Liver (tissue), 9 donors: Measurements from ENCODE around the gene RNF111. TPM values are rescaled to one million over a fixed set of nuclear protein-coding genes. Genes with fewer than 3 reads are reported as not detected.

Source experiments
- DNase-seq: peaks from one replicate; pipeline ENCODE4 v3.0.0-alpha.2; 2017; ENCODE audit warnings: low spot score
- H3K27ac ChIP-seq, 2 donors: one replicate each; pipeline ENCODE4 v1.7.0; 2013; ENCODE audit warnings: inconsistent platforms in 2 of 2, low read length in 2 of 2, control low read depth in 1 of 2, low read depth in 1 of 2, mild to moderate bottlenecking in 1 of 2
- H3K27me3 ChIP-seq, 4 donors: one replicate each; pipeline versions ENCODE4 v1.6.1 to v1.7.0; 2013; ENCODE audit warnings: low read length in 3 of 4, inconsistent platforms in 1 of 4, mild to moderate bottlenecking in 1 of 4, moderate library complexity in 1 of 4; ENCODE audit not compliant: control insufficient read depth in 4 of 4, insufficient read depth in 4 of 4
- H3K36me3 ChIP-seq, 4 donors: one replicate each; pipeline versions ENCODE4 v1.6.1 to v1.7.0; 2013; ENCODE audit warnings: low read length in 3 of 4, mild to moderate bottlenecking in 3 of 4, low read depth in 1 of 4, moderate library complexity in 1 of 4; ENCODE audit not compliant: control insufficient read depth in 4 of 4, insufficient read depth in 3 of 4
- H3K4me1 ChIP-seq, 4 donors: one replicate each; pipeline versions ENCODE4 v1.6.1 to v1.7.0; 2013; ENCODE audit warnings: low read length in 3 of 4, mild to moderate bottlenecking in 3 of 4, moderate library complexity in 1 of 4; ENCODE audit not compliant: control insufficient read depth in 4 of 4, insufficient read depth in 4 of 4
- H3K4me3 ChIP-seq, 3 donors: one replicate each; pipeline versions ENCODE4 v1.6.1 to v1.7.0; 2013; ENCODE audit warnings: low read length in 3 of 3, control low read depth in 1 of 3, low read depth in 1 of 3, mild to moderate bottlenecking in 1 of 3
- H3K9ac ChIP-seq, 2 donors: one replicate each; pipeline ENCODE4 v1.7.0; 2013; ENCODE audit warnings: low read length in 2 of 2, mild to moderate bottlenecking in 2 of 2, moderate library complexity in 2 of 2, control low read depth in 1 of 2, low read depth in 1 of 2
- H3K9me3 ChIP-seq, 4 donors: one replicate each; pipeline versions ENCODE4 v1.6.1 to v1.7.0; 2013; ENCODE audit warnings: low read length in 3 of 4; ENCODE audit not compliant: control insufficient read depth in 4 of 4
- ATF3 ChIP-seq: IDR thresholded peaks from 2 replicates; pipeline ENCODE4 v1.6.1; 2016; ENCODE audit warnings: antibody characterized with exemption
- EGR1 ChIP-seq, 2 donors: IDR thresholded peaks; 2 replicates each; pipeline ENCODE4 v1.6.1; 2016 to 2018; ENCODE audit warnings: antibody characterized with exemption in 2 of 2, low read depth in 2 of 2
- FOXA1 ChIP-seq: IDR thresholded peaks from 2 replicates; pipeline ENCODE4 v1.6.1; 2016; ENCODE audit warnings: antibody characterized with exemption
- FOXA2 ChIP-seq: IDR thresholded peaks from 2 replicates; pipeline ENCODE4 v1.6.1; 2016; ENCODE audit warnings: antibody characterized with exemption
- GABPA ChIP-seq, 2 donors: IDR thresholded peaks in 1 of 2; conservative IDR thresholded peaks in 1 of 2; 2 replicates each; pipeline ENCODE4 v1.6.1; 2016; ENCODE audit warnings: antibody characterized with exemption in 2 of 2, mild to moderate bottlenecking in 1 of 2, moderate library complexity in 1 of 2
- HNF4A ChIP-seq, 2 donors: conservative IDR thresholded peaks; 2 replicates each; pipeline ENCODE4 v1.6.1; 2016; ENCODE audit warnings: antibody characterized with exemption in 2 of 2, mild to moderate bottlenecking in 2 of 2
- HNF4G ChIP-seq: IDR thresholded peaks from 2 replicates; pipeline ENCODE4 v1.6.1; 2016; ENCODE audit warnings: antibody characterized with exemption
- JUND ChIP-seq, 2 donors: IDR thresholded peaks; 2 replicates each; pipeline ENCODE4 v1.6.1; 2016; ENCODE audit warnings: antibody characterized with exemption in 2 of 2
- NR2F2 ChIP-seq: IDR thresholded peaks from 2 replicates; pipeline ENCODE4 v1.6.1; 2016; ENCODE audit warnings: antibody characterized with exemption
- RAD21 ChIP-seq, 2 donors: IDR thresholded peaks; 2 replicates each; pipeline ENCODE4 v1.6.1; 2016; ENCODE audit warnings: antibody characterized with exemption in 2 of 2, mild to moderate bottlenecking in 2 of 2
- RXRA ChIP-seq, 2 donors: IDR thresholded peaks; 2 replicates each; pipeline ENCODE4 v1.6.1; 2017 to 2018; ENCODE audit warnings: antibody characterized with exemption in 2 of 2, mild to moderate bottlenecking in 1 of 2
- SP1 ChIP-seq: IDR thresholded peaks from 2 replicates; pipeline ENCODE4 v1.6.1; 2018; ENCODE audit warnings: antibody characterized with exemption, mild to moderate bottlenecking
- TAF1 ChIP-seq: conservative IDR thresholded peaks from 2 replicates; pipeline ENCODE4 v1.6.1; 2016; ENCODE audit warnings: antibody characterized with exemption, mild to moderate bottlenecking
- YY1 ChIP-seq: IDR thresholded peaks from 2 replicates; pipeline ENCODE4 v1.6.1; 2016; ENCODE audit warnings: antibody characterized with exemption, mild to moderate bottlenecking
- ZBTB33 ChIP-seq: IDR thresholded peaks from 2 replicates; pipeline ENCODE4 v1.6.1; 2016; ENCODE audit warnings: antibody characterized with exemption
- WGBS: extraction: QIAGEN DNeasy Blood & Tissue Kit; methylation state at CpG from one replicate; pipeline ENCODE4 v1.1.7; 2013; 5-methylcytosine and 5-hydroxymethylcytosine counted together
- polyA plus RNA-seq, 2 donors: library from polyadenylated mRNA; stranded (reverse) in 1 of 2; unstranded in 1 of 2; fragments of 200-250 nt in 1 of 2; fragments of >200 nt in 1 of 2; fragmentation: Nextera tagmentation in 1 of 2; extraction: Ambion mirVana in 1 of 2; gene quantifications; one replicate each; pipeline versions ENCODE4 v1.2.1 to v1.2.3, GENCODE V29; 2013 to 2015
- total RNA-seq, 2 donors: library from RNA; depleted of rRNA; stranded (reverse); fragments of >200 nt; gene quantifications; one replicate each; pipeline ENCODE4 v1.2.3, GENCODE V29; 2014
- TF ChIP-seq, protein P1 (sequence below): IDR thresholded peaks from 2 replicates; pipeline ENCODE4 v1.6.1; 2016; ENCODE audit warnings: antibody characterized with exemption, mild to moderate bottlenecking
- donor health status: healthy.
- donor health status: healthy.
- donor health status: healthy.
- donor health status: healthy.
- donor health status: healthy.

RNF111 gene
- total and polyA plus RNA-seq, 4 donors, result 5.1 to 16.9 (median 10.4) TPM

- Histone ChIP-seq H3K27ac (no peak overlapping the region), H3K27me3 (no peaks in the 10 kb centered on the region), H3K9ac (no peak overlapping the region), H3K4me1 (no peaks in the 10 kb centered on the region), H3K4me3 (no peak overlapping the region), H3K36me3 (peaks cover 7 to 64% (median 50%) of the 10 kb centered on the region in 4 donors), H3K9me3 (no peaks in the 10 kb centered on the region)
- no peak for DNase-seq
- TF ChIP-seq HNF4A (conservative IDR thresholded peaks at IDR 0.05), result no peak
- TF ChIP-seq, protein P1, sequence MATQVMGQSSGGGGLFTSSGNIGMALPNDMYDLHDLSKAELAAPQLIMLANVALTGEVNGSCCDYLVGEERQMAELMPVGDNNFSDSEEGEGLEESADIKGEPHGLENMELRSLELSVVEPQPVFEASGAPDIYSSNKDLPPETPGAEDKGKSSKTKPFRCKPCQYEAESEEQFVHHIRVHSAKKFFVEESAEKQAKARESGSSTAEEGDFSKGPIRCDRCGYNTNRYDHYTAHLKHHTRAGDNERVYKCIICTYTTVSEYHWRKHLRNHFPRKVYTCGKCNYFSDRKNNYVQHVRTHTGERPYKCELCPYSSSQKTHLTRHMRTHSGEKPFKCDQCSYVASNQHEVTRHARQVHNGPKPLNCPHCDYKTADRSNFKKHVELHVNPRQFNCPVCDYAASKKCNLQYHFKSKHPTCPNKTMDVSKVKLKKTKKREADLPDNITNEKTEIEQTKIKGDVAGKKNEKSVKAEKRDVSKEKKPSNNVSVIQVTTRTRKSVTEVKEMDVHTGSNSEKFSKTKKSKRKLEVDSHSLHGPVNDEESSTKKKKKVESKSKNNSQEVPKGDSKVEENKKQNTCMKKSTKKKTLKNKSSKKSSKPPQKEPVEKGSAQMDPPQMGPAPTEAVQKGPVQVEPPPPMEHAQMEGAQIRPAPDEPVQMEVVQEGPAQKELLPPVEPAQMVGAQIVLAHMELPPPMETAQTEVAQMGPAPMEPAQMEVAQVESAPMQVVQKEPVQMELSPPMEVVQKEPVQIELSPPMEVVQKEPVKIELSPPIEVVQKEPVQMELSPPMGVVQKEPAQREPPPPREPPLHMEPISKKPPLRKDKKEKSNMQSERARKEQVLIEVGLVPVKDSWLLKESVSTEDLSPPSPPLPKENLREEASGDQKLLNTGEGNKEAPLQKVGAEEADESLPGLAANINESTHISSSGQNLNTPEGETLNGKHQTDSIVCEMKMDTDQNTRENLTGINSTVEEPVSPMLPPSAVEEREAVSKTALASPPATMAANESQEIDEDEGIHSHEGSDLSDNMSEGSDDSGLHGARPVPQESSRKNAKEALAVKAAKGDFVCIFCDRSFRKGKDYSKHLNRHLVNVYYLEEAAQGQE, result no peak
- TF ChIP-seq FOXA2, result no peak
- TF ChIP-seq ATF3, result no peak
- 99% methylated on average over 1 of the region's 1 CpG for WGBS
Measured at GRCh38 chr15:59094077-59094476, 106.6 kb downstream of the RNF111 start.

DNA sequence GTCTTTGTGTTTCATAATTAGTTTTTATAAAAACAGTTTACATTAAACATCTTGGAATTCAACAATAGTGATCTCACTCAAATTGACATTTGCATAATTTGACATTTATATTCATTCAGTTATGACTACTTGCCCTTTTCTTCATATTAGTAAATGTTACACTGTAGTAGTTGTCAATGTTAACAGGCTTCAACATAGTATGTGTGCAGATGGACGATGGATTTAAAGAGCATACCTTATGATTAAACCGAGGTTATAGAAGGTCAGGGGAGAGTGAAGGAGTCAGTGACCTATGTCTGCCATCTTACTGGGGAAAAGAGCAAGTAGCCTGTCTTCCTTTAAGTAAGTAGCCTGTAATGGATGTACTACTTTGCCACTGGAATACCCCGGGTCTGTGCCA lies 109.0 kb downstream of the RNF111 start:
- TF ChIP-seq, protein P1, result no peak
- TF ChIP-seq SP1, result no peak
- 94% methylated on average over 3 of the region's 3 CpGs for WGBS
- peaks cover 6 to 53% (median 44%) of the 10 kb centered on the region in 4 donors for H3K36me3 ChIP-seq

DNA sequence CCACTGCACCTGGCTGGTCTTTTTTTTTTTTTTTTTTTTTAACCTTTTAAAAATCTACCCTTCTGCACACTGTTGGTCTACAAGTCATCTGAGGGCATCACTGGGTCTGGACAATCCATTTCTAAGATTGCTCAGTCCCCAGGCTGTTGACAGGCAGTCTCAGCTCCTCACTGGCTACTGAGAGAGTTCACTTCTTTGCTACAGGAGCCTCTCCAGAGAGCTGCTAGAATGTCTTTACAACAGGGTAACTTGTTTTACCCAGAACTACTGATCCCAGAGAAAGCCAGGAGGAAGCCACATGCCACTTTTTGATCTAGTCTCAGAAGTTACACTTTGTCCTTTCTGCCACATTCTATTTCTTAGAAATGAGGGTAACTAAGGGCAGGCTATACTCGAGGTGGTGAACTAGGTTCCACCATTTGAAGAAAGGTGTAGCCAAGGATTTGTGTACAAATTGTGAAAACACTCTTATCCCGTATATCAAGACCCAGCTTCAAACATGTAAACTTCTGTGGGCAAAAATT lies 111.8 kb downstream of the RNF111 start:
- H3K4me3 ChIP-seq, result no peak overlapping the region

More for the DNA sequence above, 109.0 kb downstream of the RNF111 start:
- no peaks in the 10 kb centered on the region for H3K27me3 ChIP-seq
- no peak overlapping the region for H3K4me3 ChIP-seq
- DNase-seq, result no peak
- H3K27ac ChIP-seq, result no peak overlapping the region
- no peaks in the 10 kb centered on the region for H3K4me1 ChIP-seq
- H3K9me3 ChIP-seq, result no peaks in the 10 kb centered on the region
- no peak overlapping the region for H3K9ac ChIP-seq

More for the DNA sequence above, 111.8 kb downstream of the RNF111 start:
- DNase-seq, result no peak
- H3K9ac ChIP-seq, result no peak overlapping the region
- H3K4me1 ChIP-seq, result no peaks in the 10 kb centered on the region
- 78% methylated on average over 2 of the region's 2 CpGs for WGBS
- H3K36me3 ChIP-seq, result peaks cover 2 to 27% (median 25%) of the 10 kb centered on the region in 4 donors
- no peaks in the 10 kb centered on the region for H3K9me3 ChIP-seq
- H3K27me3 ChIP-seq, result no peaks in the 10 kb centered on the region
- no peak for TF ChIP-seq HNF4G
- no peak for TF ChIP-seq RAD21 (IDR thresholded peaks at IDR 0.05)
- TF ChIP-seq RXRA (IDR thresholded peaks at IDR 0.05), result no peak
- TF ChIP-seq JUND (IDR thresholded peaks at IDR 0.05), result no peak
- TF ChIP-seq HNF4A (conservative IDR thresholded peaks at IDR 0.05), result no peak
- no peak for TF ChIP-seq ATF3
- TF ChIP-seq NR2F2, result no peak
- no peak for TF ChIP-seq GABPA (IDR thresholded peaks at IDR 0.05 in 1 of 2, conservative IDR thresholded peaks at IDR 0.05 in 1 of 2)
- TF ChIP-seq TAF1, result no peak
- TF ChIP-seq YY1, result no peak
- TF ChIP-seq ZBTB33, result no peak
- no peak for TF ChIP-seq EGR1 (IDR thresholded peaks at IDR 0.05; ENCODE audit: low read depth in 2 of 2)
- TF ChIP-seq SP1, result no peak
- no peak for TF ChIP-seq FOXA2
- no peak for TF ChIP-seq FOXA1
- H3K27ac ChIP-seq, result no peak overlapping the region
